T follicular helper cell (primary cell): ENCODE data around the gene SLC15A2.

Source experiments
- DNase-seq: peaks from one replicate; pipeline ENCODE4 v3.0.0-alpha.2; 2020; ENCODE audit warnings: low read depth

SLC15A2 gene

DNA sequence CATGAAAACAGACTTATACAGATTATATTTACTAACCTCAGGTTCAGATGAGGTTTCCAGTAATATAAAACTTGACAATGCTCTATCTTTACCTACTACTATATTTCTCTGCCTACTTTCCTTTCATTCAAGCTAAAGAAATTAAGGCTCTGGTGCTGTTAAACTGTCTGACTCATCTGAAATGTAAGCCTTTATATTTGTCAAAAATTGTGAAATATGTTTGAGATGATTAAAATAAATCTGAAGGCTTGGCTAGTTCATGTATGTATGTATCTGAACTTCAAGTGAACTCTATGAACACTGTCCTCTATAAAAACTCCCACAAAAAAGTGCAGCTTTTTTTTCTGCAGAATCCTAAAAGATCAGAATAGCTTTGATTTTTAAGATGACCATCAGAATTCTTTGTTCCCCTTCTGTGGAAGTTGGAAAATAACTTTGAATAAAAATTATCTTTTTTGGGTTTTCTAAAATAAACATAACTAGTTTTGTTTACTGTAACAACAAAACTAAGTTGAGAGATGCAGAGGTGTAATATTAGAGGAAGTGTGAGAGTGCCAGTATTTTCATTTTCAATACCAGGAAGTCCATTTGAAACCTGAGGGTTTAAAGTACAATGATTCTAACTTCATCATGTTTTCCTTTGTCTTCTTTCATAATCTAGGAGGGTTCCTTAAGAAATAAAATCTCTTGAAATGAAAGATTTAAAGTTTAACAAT is 85.7 kb downstream of the SLC15A2 start:
- DNase-seq: no peak

DNA sequence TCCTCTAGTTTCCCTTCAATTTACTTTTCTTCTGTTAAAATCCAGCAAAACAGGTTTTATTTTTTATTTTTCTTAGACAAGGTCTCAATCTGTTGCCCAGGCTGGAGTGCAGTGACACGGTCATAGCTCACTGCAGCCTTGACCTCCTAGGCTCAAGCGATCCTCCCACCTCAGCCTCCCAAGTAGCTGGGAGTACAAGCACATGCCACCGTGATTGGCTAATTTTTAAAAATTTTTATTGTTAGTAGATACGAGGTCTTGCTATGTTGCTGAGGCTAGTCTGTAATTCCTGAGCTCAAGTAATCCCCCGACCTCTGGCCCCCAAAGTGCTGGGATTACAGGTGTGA is 86.2 kb downstream of the SLC15A2 start:
- DNase-seq: no peak

DNA sequence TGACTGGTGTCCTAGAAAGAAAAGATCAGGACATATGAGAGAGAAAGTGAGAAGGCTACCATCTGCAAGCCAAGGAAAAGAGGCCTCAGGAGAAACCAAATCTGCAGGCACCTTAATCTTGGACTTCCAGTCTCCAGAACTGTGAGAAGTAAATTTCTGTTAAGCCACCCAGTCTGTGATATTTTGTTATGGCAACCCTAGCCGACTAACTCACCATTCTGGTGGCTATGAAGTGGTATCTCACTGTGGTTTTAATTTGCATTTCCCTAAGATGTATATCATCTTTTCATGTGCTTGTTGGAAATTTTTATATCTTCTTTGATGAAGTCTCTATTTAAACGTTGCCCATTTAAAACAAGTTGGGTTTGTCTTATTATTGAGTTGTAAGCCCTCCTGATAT is 87.3 kb downstream of the SLC15A2 start:
- DNase-seq: no peak

DNA sequence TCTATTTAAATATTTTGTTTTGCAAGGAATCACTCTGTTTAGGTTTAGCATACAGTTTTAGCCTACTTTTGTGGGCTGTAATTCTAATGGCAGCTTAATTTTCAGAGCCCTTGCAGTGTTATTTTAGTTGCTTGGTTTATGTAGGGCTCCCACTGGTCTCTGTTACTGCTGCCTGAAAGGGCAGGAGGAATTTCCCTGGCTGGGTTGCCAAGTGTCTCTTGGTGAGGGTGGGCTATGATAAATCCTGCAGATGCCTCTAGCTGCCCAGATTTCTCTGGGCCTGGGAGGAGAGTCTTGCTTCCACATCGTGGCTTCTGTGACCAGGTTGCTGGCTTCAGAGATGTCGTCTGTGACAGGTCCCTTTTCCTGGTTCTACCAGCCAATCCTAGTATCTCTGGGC is 91.6 kb downstream of the SLC15A2 start:
- DNase-seq: no peak

GRCh38 chr3:121988146-121988545 is 93.9 kb downstream of the SLC15A2 start:
- DNase-seq: no peak

DNA sequence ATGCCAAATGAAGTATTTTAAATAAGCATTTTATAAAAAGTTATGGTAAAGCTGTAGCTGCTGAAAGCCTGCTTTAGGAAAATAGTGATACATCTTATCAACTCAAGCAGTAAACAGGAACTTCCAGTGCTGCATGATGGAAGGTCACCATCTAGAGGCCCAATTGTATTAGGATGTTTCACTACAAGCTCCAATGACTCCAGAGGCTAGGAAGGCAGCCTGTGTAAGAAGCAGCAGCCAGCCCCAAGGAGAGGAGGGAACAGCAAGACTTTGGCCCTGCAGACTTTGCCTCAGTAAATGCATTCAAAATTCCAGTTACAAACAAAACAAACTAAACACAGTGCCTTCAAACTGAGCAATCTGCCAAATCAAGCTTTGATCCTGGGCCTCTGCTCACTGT is 95.7 kb downstream of the SLC15A2 start:
- DNase-seq: no peak

DNA sequence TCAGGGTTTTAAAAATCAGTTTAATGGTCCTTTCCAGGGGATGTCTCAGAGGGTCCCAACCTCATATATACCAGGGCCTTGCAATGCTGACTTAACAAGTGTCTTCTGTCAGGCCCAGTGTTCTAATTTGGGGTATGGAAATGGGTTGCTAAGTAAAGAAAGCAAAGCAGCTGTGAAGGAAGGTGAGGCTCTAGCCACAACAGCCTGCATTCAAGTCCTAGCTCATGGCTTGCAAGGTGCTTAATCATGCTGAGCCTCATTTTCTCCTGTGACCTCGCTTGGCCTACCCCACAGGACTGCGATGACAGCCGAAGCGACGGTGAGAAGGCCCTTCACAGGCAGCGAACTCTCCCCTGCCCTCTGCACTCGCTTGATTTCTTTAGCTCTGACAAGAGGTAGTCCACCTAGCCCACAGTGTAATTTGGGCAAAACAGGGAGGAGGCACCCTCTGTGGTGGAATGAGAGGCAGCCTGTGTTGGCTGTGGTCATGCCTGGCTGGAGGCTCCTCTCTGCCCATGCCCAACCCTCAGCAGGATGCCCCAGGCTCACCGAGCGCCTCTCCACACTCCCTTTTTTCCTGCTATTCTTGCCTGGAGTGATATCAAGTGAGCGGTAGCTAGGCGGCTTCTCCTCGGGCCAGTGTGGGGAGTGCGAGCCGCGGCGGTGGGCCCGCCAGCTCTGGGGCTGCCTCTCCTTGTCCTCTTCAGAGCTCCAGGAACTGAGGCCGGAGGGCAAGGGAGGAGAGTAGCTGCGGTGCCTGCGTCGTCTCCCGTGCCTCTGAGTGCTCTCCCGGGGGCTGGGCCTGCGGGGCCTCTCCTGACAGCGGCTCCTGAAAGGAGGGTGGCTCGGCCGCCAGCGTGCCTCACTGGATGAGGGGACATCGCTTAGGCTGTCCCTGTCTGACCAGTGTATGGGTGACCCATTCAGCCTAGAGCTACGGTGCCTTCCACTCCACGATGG is 98.7 kb downstream of the SLC15A2 start:
- DNase-seq: no peak
